Epidermal melanocyte (primary cell): ENCODE results near the gene GALNT10.
A peak's percentile ranks its signal among the peaks of the same experiment; 100 is the strongest.

ENCODE experiments used
- DNase-seq: peaks from one replicate; pipeline ENCODE4 v3.0.0; 2011; ENCODE audit warnings: low spot score; ENCODE audit not compliant: insufficient read length

GALNT10 gene

DNA sequence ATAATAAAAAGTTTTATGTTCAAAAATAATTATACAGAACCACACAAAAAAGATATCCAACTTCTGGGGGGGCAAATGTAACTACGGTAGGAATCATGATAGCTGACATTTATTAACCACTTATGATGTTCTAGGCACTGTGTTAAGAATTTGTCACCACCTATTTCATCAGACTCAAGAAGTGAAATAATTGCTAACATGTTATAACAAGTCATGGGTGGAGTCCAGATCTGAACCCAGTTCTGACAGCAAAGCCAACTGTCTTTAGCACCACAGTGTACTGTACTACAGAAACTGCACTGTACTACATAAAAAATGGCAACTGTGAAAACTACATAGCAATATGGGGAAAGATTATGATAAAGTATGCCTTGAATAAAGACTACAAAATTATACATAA is 252.3 kb downstream of the GALNT10 start:
- no peak for DNase-seq

DNA sequence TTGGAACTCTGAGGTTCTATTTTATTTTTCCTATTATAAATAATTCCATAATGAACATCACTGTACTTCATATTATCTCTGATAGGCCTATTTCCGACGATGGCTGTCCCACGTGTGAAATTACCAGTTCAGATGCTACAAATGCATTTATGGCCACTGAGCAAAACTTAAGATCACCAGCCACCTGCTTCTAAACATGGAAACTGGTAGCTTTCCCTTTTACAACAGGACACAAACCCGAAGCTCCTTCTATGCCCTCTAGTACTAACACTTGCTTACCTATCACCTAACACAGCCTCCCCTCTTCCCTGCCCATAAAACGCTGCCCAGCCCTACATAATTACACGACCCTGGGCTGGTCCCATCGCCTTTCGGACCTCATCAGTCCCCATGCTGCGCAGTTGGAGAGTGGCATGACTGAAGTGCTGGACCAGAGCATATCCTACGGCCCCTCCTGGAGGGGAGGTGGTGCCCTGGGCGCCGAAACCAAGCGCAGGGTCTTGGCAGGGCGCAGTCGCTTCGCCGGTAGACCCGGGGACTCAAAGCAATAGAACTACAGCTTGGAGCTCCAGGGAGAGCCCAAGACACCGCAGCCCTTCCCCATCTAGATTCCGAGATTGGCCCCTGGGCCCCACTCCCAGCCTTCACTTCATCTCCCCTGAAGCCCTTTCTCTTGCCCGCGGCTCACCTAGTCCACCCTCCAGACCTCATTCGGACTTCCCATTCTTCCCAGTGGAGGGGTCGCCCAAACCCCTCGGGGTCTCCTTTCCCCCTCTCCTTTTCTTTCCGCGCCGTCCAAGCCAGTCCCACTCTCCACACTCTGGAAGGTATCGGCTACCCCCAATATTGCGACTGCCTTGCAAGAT is 254.3 kb downstream of the GALNT10 start:
- DNase-seq, result no peak

GRCh38 chr5:154445422-154446194 is 255.1 kb downstream of the GALNT10 start, which contains the start of gene SAP30L:
SAP30L (plus strand) TSS chr5:154445997; CDS start chr5:154446605, 608 bp downstream.
- DNase-seq, result peak; percentile 99

DNA sequence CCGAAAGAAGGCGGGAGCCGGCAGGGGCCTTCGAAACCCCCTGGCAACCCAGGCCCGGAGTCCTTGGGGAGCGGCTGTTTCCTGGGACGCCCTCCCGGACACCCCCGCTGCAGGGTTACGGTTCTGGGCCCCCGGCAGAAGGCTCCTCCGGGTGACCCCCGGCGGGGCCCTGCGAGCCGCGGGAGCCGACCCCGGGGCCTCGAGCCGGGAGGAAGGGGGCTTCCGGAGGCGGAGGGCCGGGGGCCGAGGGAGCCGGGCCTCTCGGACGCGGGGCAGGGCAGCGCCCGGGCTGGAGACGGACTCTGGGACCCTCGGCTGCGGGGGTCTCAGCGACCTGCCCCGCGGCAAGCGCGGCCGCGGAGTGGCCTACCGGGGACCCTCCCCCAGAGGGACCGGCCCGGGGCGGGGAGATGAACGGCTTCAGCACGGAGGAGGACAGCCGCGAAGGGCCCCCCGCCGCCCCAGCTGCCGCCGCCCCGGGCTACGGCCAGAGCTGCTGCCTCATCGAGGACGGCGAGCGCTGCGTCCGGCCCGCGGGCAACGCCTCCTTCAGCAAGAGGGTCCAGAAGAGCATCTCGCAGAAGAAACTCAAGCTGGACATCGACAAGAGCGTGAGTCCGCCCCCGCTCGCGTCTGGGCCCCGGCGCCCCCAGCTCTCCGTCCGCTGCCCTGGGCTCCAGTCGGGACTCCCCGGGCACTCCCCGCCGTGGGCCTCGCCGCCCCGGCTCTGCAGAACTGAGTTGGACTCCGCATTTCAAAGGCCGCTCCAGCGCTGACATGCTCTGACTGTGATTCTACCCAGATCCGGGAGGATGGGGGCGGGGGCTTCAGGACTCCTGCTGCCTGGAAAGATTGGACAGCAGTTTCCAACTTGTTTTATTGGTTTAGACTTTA is 255.9 kb downstream of the GALNT10 start:
- DNase-seq, result no peak

DNA sequence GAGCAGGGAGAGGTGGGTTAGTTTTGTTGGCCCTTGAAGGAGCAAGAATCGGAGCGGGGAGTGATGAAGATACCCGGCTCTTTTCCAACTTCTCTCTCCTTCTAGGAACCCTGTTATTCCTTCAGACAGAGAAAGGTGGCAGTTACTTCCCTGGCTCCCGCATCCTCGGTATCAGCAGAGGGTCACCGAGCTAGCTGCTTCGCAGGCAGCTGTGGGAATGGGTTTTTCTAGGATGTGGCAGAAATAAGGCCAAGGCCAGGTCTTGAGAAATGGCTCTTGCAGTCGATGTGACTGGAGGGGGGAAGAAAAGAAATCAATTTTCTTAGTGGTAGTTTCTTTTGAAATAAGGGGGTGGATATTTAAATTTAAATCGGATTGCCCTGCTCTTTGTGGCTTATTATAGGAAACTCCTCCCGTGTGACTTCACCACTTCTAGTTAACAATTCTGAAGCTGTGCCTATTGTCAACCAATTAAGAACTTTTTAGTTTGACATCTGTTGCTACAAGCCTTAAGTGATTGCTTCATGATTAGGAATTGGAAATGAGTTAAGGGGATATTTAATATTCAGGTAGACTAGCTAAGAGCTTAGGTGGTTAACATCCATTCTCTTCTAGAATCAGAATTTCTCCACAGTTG is 256.7 kb downstream of the GALNT10 start:
- DNase-seq, result no peak

DNA sequence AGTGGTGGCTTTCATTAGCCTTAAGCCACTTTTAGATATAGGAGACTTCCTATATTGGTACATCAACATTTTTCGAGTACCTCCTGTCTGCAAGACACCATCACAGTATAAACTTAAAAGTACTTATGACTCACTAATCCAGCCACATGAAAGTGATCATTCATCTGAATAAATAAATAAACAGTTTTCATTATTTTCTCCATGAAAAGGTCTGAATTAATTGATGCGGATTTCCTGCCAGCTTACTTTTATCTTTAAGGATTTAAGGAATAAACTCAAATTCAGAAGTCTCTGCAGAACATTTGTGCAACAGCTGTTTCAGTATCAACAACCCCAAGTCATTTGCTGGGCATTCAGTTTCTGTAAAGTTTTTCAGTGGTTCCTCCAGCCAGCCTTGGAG is 259.3 kb downstream of the GALNT10 start:
- DNase-seq, result no peak

DNA sequence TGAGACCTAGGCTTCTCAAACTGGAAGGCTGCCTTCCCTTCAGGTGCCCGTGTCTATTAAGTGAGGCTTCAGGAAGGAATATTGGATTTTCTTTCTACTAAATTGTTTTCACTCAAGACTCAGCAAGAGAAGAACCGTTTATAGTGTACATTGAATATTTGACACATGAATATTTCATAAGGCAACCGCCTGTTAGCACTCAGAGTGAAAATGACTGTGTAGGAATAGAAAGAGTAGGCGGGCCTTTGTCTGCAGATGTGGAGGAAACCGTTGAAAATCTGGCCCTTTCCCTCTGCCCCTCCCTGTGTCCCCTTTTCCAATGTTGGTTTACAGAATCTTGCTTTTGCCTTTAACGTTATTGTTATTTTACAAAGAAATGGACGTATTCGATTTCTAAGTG is 261.4 kb downstream of the GALNT10 start:
- DNase-seq, result no peak

- no peak for DNase-seq
These were observed 265.1 kb downstream of the GALNT10 start for GRCh38 chr5:154455585-154455984.

GRCh38 chr5:154456540-154456939 is 266.0 kb downstream of the GALNT10 start:
- no peak for DNase-seq

GRCh38 chr5:154459015-154459414 is 268.5 kb downstream of the GALNT10 start:
- no peak for DNase-seq

GRCh38 chr5:154460172-154460571 is 269.6 kb downstream of the GALNT10 start:
- no peak for DNase-seq

DNA sequence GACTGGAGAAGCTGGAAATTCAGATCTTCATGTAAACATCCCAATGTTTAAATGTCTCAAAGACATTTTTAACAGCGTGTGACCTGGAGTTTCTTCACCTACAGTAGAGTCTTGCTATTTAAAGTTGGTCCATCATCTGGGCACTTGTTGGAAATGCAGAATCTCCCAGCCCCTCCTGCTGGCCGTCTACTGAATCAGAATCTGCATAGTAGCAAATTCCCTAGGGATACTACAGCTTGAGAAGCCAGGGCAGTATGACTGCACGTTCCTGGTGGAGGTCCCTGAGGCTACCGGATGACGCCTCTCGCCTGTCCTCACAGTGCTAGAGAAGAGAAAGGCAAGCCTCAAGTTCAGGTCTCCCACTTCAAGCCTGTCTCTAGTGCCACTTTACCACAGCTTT is 271.0 kb downstream of the GALNT10 start:
- no peak for DNase-seq

- no peak for DNase-seq
These were observed 273.9 kb downstream of the GALNT10 start for GRCh38 chr5:154464438-154464837.

GRCh38 chr5:154465169-154465568 is 274.6 kb downstream of the GALNT10 start:
- no peak for DNase-seq

DNA sequence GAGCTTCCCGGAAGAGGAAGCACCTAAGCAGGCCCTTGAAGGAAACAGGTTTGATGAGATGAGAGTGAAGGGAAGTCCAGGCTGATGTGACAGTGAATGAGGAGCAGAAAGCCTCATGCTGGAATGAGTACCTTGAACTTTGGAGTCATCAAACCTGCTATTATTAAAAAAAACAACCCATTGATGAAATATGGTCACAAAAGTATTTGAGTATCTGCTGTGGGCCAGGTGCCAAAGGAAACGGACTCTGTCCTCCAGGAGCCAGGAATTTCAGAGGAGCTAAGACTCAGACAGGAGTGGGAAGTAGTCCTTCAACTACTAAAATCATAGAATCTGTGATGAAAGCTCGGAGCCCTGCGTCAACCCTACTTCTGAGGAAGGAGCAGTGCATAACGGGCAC is 275.6 kb downstream of the GALNT10 start:
- DNase-seq, result no peak

DNA sequence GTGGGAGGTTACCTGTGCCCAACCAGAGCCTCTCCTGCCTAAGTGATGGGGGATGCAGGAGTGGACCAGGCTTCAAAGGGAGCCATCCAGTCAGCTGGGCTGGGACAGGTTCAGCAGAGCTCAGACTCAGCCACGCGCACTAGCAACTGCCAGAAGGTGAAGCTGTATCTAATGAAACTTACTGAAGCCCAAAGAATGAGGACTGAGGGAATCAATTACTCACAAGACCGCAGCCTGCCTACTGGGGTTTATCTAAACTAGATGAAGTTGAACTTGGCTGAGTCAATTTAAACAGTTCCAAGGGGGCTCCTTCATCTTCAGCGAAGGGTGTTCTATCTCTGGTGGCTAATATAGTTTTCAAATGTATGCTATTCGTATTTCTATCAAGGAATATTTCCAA is 276.1 kb downstream of the GALNT10 start:
- DNase-seq, result no peak

DNA sequence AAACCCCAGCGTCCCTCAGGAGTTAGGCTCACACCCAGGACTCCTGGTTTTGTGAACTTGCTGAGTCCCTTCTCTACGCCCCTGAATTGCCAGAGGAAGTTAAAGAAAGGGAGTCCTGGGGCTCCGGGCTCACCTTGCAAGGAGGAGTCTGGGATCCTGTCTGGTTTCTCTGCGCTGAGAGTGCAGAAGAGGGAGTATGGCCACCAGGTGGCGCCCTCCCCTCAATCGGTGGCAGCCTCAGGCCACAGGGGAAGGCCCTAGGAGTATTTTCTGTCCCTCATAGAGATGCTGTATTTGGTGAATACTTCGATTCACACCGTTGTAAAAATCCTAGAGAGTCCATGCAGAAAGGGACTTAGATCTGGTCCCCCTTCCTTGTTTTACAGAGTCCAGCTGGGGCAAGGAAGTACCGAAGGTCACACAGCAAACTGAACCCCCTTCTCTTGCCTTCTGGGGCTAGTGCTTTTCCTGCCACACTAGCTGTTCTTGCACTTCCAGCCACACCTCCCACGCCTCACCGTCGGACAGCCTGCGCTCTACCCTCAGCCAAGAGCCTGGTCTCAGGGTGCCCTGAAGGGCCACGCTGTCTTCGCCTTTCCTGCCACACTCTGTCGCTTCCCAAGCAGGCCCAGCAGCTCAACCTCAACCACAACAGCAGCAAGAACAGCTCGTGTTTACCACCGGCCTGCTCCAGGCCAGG is 277.3 kb downstream of the GALNT10 start:
- peak; percentile 92 for DNase-seq

- DNase-seq, result no peak
These were observed 279.6 kb downstream of the GALNT10 start for GRCh38 chr5:154470137-154470536.
